ENCODE measurements around the gene FLNB. TPM values are rescaled to one million over a fixed set of nuclear protein-coding genes. Genes with fewer than 3 reads are reported as not detected.

The FLNB gene
- total and polyA plus RNA-seq, 2 of the 13 experiments (the other 11 are each of a cell fraction or from before 2014, with no cell fraction given): 106 to 130 TPM

DNA sequence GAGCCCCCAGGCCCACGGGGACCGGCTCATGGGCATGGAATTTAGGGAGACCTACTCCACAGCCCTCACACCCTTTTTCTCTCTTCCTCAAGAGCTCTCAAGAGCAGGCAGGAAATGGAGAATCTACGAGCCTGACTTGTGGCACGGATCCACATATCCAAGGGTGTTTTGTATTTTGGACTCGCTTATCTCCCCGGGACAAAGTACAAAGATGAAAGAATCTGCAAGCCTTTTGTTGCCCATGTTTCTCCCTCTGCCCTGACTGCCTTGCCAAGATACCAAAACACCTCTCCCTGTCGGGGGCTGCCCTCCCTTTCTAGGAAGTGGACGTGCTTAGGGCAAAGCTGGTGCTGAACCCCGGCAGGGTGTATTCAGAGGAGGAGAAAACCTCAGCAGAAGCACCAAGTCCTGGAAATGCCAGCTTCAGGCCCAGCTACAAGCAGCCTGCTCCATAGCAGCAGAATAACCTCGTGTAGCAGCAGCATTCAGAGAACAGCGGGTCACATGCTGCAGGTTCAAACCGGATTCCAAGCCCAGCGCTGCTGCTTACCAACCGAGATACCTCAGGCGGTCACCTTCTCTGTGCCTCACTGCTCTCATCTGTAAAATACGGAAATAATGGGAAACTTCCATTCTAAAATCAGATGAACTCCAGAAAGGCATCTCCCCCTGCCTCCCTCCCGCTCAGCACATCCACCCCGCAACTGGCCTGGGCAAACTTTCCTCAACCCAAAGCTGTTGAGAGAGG lies 167.4 kb downstream of the FLNB start (continued):
- TF ChIP-seq ZFX (CRISPR knock-in tag; IDR thresholded peaks at IDR 0.05; ENCODE audit: low read depth) (peak; percentile 73), NAIF1 (CRISPR knock-in tag; IDR thresholded peaks at IDR 0.05; ENCODE audit: borderline replicate concordance) (peak; percentile 75; the same call in 1 of the 2 replicates), NFRKB (IDR thresholded peaks at IDR 0.05) (no peak), MTA1 (CRISPR knock-in tag; IDR thresholded peaks at IDR 0.05; ENCODE audit: borderline replicate concordance) (peak; percentile 87; the same call in 1 of the 2 replicates), ZNF232 (CRISPR knock-in tag; IDR thresholded peaks at IDR 0.05; ENCODE audit: borderline replicate concordance) (peak; percentile 70; the same call in 1 of the 2 replicates), GZF1 (CRISPR knock-in tag; IDR thresholded peaks at IDR 0.05) (no peak), PAXIP1 (CRISPR knock-in tag; conservative IDR thresholded peaks at IDR 0.05) (peak; percentile 99), ZNF576 (CRISPR knock-in tag; IDR thresholded peaks at IDR 0.05) (no peak), SNAPC5 (CRISPR knock-in tag; IDR thresholded peaks at IDR 0.05; ENCODE audit: borderline replicate concordance) (no peak), PHF5A (CRISPR knock-in tag; IDR thresholded peaks at IDR 0.05; ENCODE audit: low read depth, unreplicated experiment) (no peak), RORA (CRISPR knock-in tag; IDR thresholded peaks at IDR 0.05) (no peak), ZNF768 (CRISPR knock-in tag; IDR thresholded peaks at IDR 0.05) (peak; percentile 77), ZSCAN30 (CRISPR knock-in tag; IDR thresholded peaks at IDR 0.05) (no peak), AHDC1 (CRISPR knock-in tag; IDR thresholded peaks at IDR 0.05; ENCODE audit: borderline replicate concordance) (peak; percentile 90; the same call in 1 of the 2 replicates), ELF1 (CRISPR knock-in tag; IDR thresholded peaks at IDR 0.05) (peak; percentile 84), SRSF1 (optimal IDR thresholded peaks at IDR 0.05; ENCODE audit: low read depth, low read length) (no peak), ZNF558 (CRISPR knock-in tag; IDR thresholded peaks at IDR 0.05; ENCODE audit: borderline replicate concordance) (no peak)
- TF ChIP-seq, protein P1, sequence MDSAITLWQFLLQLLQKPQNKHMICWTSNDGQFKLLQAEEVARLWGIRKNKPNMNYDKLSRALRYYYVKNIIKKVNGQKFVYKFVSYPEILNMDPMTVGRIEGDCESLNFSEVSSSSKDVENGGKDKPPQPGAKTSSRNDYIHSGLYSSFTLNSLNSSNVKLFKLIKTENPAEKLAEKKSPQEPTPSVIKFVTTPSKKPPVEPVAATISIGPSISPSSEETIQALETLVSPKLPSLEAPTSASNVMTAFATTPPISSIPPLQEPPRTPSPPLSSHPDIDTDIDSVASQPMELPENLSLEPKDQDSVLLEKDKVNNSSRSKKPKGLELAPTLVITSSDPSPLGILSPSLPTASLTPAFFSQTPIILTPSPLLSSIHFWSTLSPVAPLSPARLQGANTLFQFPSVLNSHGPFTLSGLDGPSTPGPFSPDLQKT (CRISPR knock-in tag; IDR thresholded peaks at IDR 0.05; ENCODE audit: borderline replicate concordance): no peak
